ENCODE results near the gene PSMF1. TPM values are rescaled to one million over a fixed set of nuclear protein-coding genes. Genes with fewer than 3 reads are reported as not detected.

Gene PSMF1
- polyA plus RNA-seq, 1 donor from 2014 or later, result 236 TPM

DNA sequence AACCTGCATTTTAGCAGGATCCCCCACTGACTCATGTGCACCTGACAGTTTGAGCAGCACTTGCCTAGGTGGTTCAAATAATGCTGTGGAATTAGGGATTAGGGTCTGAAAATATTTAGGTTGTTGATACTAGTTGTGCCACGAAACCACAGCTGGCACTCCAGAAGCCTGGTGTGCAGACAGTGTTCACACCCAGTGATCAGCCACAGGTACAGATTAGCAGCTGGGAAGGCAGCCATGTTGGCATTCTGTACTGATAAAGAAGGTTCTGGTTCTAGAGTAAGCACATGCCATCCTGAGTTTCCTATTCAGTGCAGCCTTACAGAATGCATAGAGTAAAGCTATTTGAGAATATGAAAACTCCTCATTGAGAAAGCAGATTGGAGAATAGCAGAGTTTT lies 36.3 kb downstream of the PSMF1 start:
- TF ChIP-seq TAF1 (IDR thresholded peaks at IDR 0.05; ENCODE audit: low read depth) (no peak), MXI1 (conservative IDR thresholded peaks at IDR 0.05; ENCODE audit: poor library complexity, severe bottlenecking) (no peak), RAD21 (conservative IDR thresholded peaks at IDR 0.05) (no peak), EP300 (conservative IDR thresholded peaks at IDR 0.05; ENCODE audit: poor library complexity, severe bottlenecking) (no peak), EZH2 (IDR thresholded peaks at IDR 0.05; ENCODE audit: borderline replicate concordance, insufficient read depth, low read length, poor library complexity, severe bottlenecking) (no peak)
- TF ChIP-seq, protein P1, sequence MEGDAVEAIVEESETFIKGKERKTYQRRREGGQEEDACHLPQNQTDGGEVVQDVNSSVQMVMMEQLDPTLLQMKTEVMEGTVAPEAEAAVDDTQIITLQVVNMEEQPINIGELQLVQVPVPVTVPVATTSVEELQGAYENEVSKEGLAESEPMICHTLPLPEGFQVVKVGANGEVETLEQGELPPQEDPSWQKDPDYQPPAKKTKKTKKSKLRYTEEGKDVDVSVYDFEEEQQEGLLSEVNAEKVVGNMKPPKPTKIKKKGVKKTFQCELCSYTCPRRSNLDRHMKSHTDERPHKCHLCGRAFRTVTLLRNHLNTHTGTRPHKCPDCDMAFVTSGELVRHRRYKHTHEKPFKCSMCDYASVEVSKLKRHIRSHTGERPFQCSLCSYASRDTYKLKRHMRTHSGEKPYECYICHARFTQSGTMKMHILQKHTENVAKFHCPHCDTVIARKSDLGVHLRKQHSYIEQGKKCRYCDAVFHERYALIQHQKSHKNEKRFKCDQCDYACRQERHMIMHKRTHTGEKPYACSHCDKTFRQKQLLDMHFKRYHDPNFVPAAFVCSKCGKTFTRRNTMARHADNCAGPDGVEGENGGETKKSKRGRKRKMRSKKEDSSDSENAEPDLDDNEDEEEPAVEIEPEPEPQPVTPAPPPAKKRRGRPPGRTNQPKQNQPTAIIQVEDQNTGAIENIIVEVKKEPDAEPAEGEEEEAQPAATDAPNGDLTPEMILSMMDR (IDR thresholded peaks at IDR 0.05; ENCODE audit: poor library complexity, severe bottlenecking), result no peak
- TF ChIP-seq, protein P2, sequence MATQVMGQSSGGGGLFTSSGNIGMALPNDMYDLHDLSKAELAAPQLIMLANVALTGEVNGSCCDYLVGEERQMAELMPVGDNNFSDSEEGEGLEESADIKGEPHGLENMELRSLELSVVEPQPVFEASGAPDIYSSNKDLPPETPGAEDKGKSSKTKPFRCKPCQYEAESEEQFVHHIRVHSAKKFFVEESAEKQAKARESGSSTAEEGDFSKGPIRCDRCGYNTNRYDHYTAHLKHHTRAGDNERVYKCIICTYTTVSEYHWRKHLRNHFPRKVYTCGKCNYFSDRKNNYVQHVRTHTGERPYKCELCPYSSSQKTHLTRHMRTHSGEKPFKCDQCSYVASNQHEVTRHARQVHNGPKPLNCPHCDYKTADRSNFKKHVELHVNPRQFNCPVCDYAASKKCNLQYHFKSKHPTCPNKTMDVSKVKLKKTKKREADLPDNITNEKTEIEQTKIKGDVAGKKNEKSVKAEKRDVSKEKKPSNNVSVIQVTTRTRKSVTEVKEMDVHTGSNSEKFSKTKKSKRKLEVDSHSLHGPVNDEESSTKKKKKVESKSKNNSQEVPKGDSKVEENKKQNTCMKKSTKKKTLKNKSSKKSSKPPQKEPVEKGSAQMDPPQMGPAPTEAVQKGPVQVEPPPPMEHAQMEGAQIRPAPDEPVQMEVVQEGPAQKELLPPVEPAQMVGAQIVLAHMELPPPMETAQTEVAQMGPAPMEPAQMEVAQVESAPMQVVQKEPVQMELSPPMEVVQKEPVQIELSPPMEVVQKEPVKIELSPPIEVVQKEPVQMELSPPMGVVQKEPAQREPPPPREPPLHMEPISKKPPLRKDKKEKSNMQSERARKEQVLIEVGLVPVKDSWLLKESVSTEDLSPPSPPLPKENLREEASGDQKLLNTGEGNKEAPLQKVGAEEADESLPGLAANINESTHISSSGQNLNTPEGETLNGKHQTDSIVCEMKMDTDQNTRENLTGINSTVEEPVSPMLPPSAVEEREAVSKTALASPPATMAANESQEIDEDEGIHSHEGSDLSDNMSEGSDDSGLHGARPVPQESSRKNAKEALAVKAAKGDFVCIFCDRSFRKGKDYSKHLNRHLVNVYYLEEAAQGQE (IDR thresholded peaks at IDR 0.05; ENCODE audit: borderline replicate concordance), result no peak
- Histone ChIP-seq H3K4me2 (ENCODE audit: low read length) (no peak overlapping the region), H3K27ac (ENCODE audit: low read length) (no peak overlapping the region), H3K4me3 (ENCODE audit: low read length) (no peak overlapping the region), H3K79me2 (replicated peaks; ENCODE audit: insufficient read depth, low read length) (no peaks in the 10 kb centered on the region), H3K9me2 (ENCODE audit: insufficient read depth, low read length) (no peaks in the 10 kb centered on the region), H3F3A (ENCODE audit: insufficient read depth, low read length, poor library complexity, severe bottlenecking) (no peaks in the 10 kb centered on the region), H3K9me3 (ENCODE audit: low read length) (no peaks in the 10 kb centered on the region), H4K20me1 (ENCODE audit: insufficient read depth) (no peaks in the 10 kb centered on the region), H3K36me3 (ENCODE audit: insufficient read depth, low read length) (peaks cover 10% of the 10 kb centered on the region), H3K9ac (ENCODE audit: low read length) (no peak overlapping the region), H3K27me3 (ENCODE audit: insufficient read depth, low read depth, low read length) (no peaks in the 10 kb centered on the region), H2AFZ (ENCODE audit: low read depth, low read length) (no peak overlapping the region)

GRCh38 chr20:1155342-1155741 lies 36.9 kb downstream of the PSMF1 start:
- Histone ChIP-seq H3K9me3 (ENCODE audit: low read length) (no peaks in the 10 kb centered on the region), H4K20me1 (ENCODE audit: insufficient read depth) (no peaks in the 10 kb centered on the region), H3F3A (ENCODE audit: insufficient read depth, low read length, poor library complexity, severe bottlenecking) (no peaks in the 10 kb centered on the region), H3K4me2 (ENCODE audit: low read length) (no peak overlapping the region), H3K79me2 (replicated peaks; ENCODE audit: insufficient read depth, low read length) (no peaks in the 10 kb centered on the region), H3K36me3 (ENCODE audit: insufficient read depth, low read length) (peaks cover 12% of the 10 kb centered on the region), H3K9ac (ENCODE audit: low read length) (no peak overlapping the region), H2AFZ (ENCODE audit: low read depth, low read length) (no peak overlapping the region), H3K27ac (ENCODE audit: low read length) (no peak overlapping the region), H3K27me3 (ENCODE audit: insufficient read depth, low read depth, low read length) (no peaks in the 10 kb centered on the region), H3K4me3 (ENCODE audit: low read length) (no peak overlapping the region), H3K9me2 (ENCODE audit: insufficient read depth, low read length) (no peaks in the 10 kb centered on the region)
- TF ChIP-seq, protein P1 (IDR thresholded peaks at IDR 0.05; ENCODE audit: poor library complexity, severe bottlenecking), result no peak
- TF ChIP-seq SMC3 (conservative IDR thresholded peaks at IDR 0.05; ENCODE audit: poor library complexity), result no peak
- no peak for TF ChIP-seq EZH2 (IDR thresholded peaks at IDR 0.05; ENCODE audit: borderline replicate concordance, insufficient read depth, low read length, poor library complexity, severe bottlenecking)
- TF ChIP-seq POLR2AphosphoS5 (IDR thresholded peaks at IDR 0.05), result no peak
- TF ChIP-seq TAF1 (IDR thresholded peaks at IDR 0.05; ENCODE audit: low read depth), result no peak
- TF ChIP-seq MXI1 (conservative IDR thresholded peaks at IDR 0.05; ENCODE audit: poor library complexity, severe bottlenecking), result no peak
- TF ChIP-seq EP300 (conservative IDR thresholded peaks at IDR 0.05; ENCODE audit: poor library complexity, severe bottlenecking), result no peak
- TF ChIP-seq, protein P2 (IDR thresholded peaks at IDR 0.05; ENCODE audit: borderline replicate concordance), result no peak
- no peak for TF ChIP-seq RAD21 (conservative IDR thresholded peaks at IDR 0.05)
